ENCODE measurements around the gene GNAZ. TPM values are rescaled to one million over a fixed set of nuclear protein-coding genes. Genes with fewer than 3 reads are reported as not detected.
A peak's percentile ranks its signal among the peaks of the same experiment; 100 is the strongest.

GNAZ gene
- total and polyA plus RNA-seq, 2 of the 8 experiments (the other 6 are each of a cell fraction or from before 2014, with no cell fraction given): 6.6 to 9.6 TPM

DNA sequence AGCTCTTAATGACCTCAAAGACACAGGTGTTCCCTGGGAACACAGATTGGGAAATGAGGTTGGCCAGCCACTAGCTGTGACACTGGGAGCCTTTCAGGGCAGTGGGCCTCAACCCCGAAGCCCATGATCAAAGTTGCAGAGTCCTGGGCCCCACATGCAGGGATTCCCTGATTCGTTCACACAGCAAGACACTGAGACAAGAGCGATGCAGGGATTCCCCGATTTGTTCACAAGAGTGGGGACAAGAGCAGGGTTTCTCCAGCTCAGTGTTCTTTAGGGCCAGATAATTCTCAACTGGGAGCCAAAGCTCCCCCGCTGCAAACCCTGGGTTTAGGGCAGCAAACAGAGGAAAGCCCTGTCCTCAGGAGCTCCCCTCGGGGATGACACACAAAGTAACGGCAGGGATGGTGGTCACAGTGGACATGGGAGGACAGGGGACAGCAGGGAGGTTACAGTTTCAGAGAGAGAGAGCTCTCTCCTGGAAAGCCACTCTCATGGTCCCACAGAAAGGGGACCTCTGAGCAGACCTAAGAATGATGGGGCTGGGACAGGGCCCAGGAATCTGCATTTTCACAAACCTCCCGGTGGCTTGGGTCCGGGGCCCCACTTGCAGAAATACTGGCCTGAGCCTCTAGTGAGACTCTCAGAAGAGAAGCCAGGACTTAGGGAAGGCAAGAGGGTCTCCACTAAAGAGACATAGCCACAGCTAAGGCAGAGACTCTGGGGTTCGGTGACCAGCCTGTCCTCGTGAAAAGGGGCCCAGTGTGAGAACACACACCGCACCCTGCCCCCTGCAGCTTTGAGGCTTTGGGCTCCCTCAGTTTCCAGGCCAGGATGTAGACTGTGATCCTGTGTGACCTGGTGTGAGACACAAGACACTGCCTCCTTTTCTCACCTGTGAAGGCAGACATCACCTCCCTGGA, 7.4 kb upstream of the GNAZ start:
- no peak overlapping the region for H3K4ac ChIP-seq (replicated peaks; ENCODE audit: insufficient read length, low read depth, low read length)
- TF ChIP-seq POLR2A (IDR thresholded peaks at IDR 0.05; ENCODE audit: control extremely low read depth in 1 of 2, low read depth in 2 of 2, low read length in 2 of 2) (no peak), GABPA (IDR thresholded peaks at IDR 0.05; ENCODE audit: borderline replicate concordance, insufficient read depth, low read length) (no peak), MAFK (IDR thresholded peaks at IDR 0.05; ENCODE audit: low read depth, low read length) (no peak), HDAC6 (IDR thresholded peaks at IDR 0.05; ENCODE audit: low read depth, low read length) (no peak), TEAD4 (IDR thresholded peaks at IDR 0.05; ENCODE audit: low read depth, low read length) (no peak), NRF1 (IDR thresholded peaks at IDR 0.05; ENCODE audit: low read depth, low read length) (no peak), TAF1 (IDR thresholded peaks at IDR 0.05; ENCODE audit: low read depth, low read length) (no peak), SIX5 (IDR thresholded peaks at IDR 0.05; ENCODE audit: low read depth, low read length) (no peak), CBX5 (IDR thresholded peaks at IDR 0.05; ENCODE audit: low read depth, low read length) (no peak), CHD2 (IDR thresholded peaks at IDR 0.05; ENCODE audit: low read length) (no peak), SIRT6 (IDR thresholded peaks at IDR 0.05; ENCODE audit: low read length) (no peak), POU5F1 (IDR thresholded peaks at IDR 0.05; ENCODE audit: low read depth, low read length) (no peak), RFX5 (IDR thresholded peaks at IDR 0.05; ENCODE audit: borderline replicate concordance, low read depth, low read length) (no peak), ZNF274 (IDR thresholded peaks at IDR 0.05; ENCODE audit: borderline replicate concordance, extremely low read depth, low read length) (no peak)

More for the DNA sequence above, 7.4 kb upstream of the GNAZ start:
- peak overlapping the region; percentile 4; the same call in 1 of the 2 replicates for H4K8ac ChIP-seq (ENCODE audit: extremely low read depth, insufficient read depth, low read length)
- no peak overlapping the region for H2BK5ac ChIP-seq (ENCODE audit: low read depth, low read length)
- no peak overlapping the region for H2BK120ac ChIP-seq (replicated peaks; ENCODE audit: low read depth, low read length)
- H3K23me2 ChIP-seq (ENCODE audit: low read depth, low read length): no peaks in the 10 kb centered on the region
- no peak overlapping the region for H4K5ac ChIP-seq (ENCODE audit: insufficient read length, low read depth, low read length)
- no peak for FAIRE-seq
- H3K27me3 ChIP-seq (replicated peaks in 1 of 4; ENCODE audit: control insufficient read depth in 3 of 4, extremely low read depth in 1 of 4, insufficient read depth in 3 of 4, low read length in 3 of 4): peaks cover 0 to 5% (median 3%) of the 10 kb centered on the region in 4 experiments; a peak in 5 of 7 replicates
- H3K79me1 ChIP-seq (ENCODE audit: low read depth, low read length): no peaks in the 10 kb centered on the region
- no peaks in the 10 kb centered on the region for H3K9me3 ChIP-seq (ENCODE audit: insufficient read depth in 2 of 2, low read depth in 1 of 2, low read length in 1 of 2)
- H2BK15ac ChIP-seq (ENCODE audit: low read length): no peak overlapping the region
- H3K4me1 ChIP-seq (replicated peaks in 1 of 4; ENCODE audit: control insufficient read depth in 3 of 4, insufficient read depth in 4 of 4, low read length in 3 of 4): no peaks in the 10 kb centered on the region; a peak in 1 of 7 replicates
- H3K36me3 ChIP-seq (ENCODE audit: control insufficient read depth in 2 of 4, insufficient read depth in 4 of 4, low read length in 3 of 4): no peaks in the 10 kb centered on the region
- H2BK12ac ChIP-seq (ENCODE audit: low read depth, low read length): no peak overlapping the region
- H2AFZ ChIP-seq (ENCODE audit: low read length): no peak overlapping the region
- no peak overlapping the region for H4K91ac ChIP-seq (replicated peaks; ENCODE audit: insufficient read length, low read length)
- no peak overlapping the region for H3K56ac ChIP-seq (replicated peaks; ENCODE audit: insufficient read length, low read depth, low read length)
- H3K18ac ChIP-seq (ENCODE audit: extremely low read depth, low read length): no peak overlapping the region
- H3K4me2 ChIP-seq (ENCODE audit: insufficient read depth in 1 of 2, low read depth in 2 of 2, low read length in 2 of 2): no peak overlapping the region
- no peak overlapping the region for H2AK5ac ChIP-seq (ENCODE audit: low read depth, low read length)
- H3K79me2 ChIP-seq (ENCODE audit: control insufficient read depth in 1 of 2, insufficient read depth in 2 of 2, low read length in 2 of 2): no peaks in the 10 kb centered on the region
- no peak overlapping the region for H3K27ac ChIP-seq (ENCODE audit: low read depth, low read length)
- no peak overlapping the region for H3K23ac ChIP-seq (ENCODE audit: insufficient read length)
- no peak overlapping the region for H3K9ac ChIP-seq (replicated peaks in 1 of 4; ENCODE audit: extremely low read depth in 1 of 4, low read depth in 3 of 4, low read length in 3 of 4)
- no peaks in the 10 kb centered on the region for H4K20me1 ChIP-seq (replicated peaks in 1 of 2; ENCODE audit: control insufficient read depth in 1 of 2, insufficient read depth in 2 of 2, low read length in 2 of 2)
- H2BK20ac ChIP-seq (ENCODE audit: low read length): no peak overlapping the region
- no peak overlapping the region for H3K4me3 ChIP-seq (ENCODE audit: extremely low read depth in 1 of 4, insufficient read depth in 2 of 4, low read depth in 3 of 4, low read length in 4 of 4)
- CTCF ChIA-PET (ENCODE audit: partially characterized antibody): interaction anchor here (0.5 to 1.7 kb wide), 5 partner anchors 11 to 826 kb away, joined by 3 to 6 read pairs (median 3); partner anchors contain the start of gene PRAME
- WGBS, 2 experiments (ENCODE audit: extremely low coverage in 1 of 2, insufficient coverage in 1 of 2, insufficient read length in 1 of 2, insufficient replicate concordance in 2 of 2, low coverage in 1 of 2, low lambda C conversion rate in 2 of 2, missing lambda C conversion rate in 1 of 2): 88% methylated on average over 12 of the region's 12 CpGs; no CpG with 5 or more reads in 1 of the 2 experiments
- no peak overlapping the region for H3K14ac ChIP-seq (ENCODE audit: insufficient read length)
- POLR2A ChIA-PET (ENCODE audit: partially characterized antibody): no interaction called here
- no peak for DNase-seq (ENCODE audit: low read depth in 1 of 2, low spot score in 2 of 2)
